K562 (cell line): ENCODE data around the gene VPS33A.

Source experiments
- FOXK2 ChIP-seq, 2 experiments: fragments of 450-650 bp; IDR thresholded peaks in 1 of 2; conservative IDR thresholded peaks in 1 of 2; 2 replicates each; pipeline ENCODE4 v1.6.1; 2016; ENCODE audit warnings: low read depth in 2 of 2, mild to moderate bottlenecking in 1 of 2
- GABPB1 ChIP-seq: sonication (generic); formaldehyde crosslinking; IDR thresholded peaks from 2 replicates; pipeline ENCODE4 v1.8.0; 2022; ENCODE audit warnings: mild to moderate bottlenecking, missing genetic modification reagents
- KAT7 ChIP-seq: sonication (generic); formaldehyde crosslinking; IDR thresholded peaks from 2 replicates; pipeline ENCODE4 v1.8.0; 2022; ENCODE audit warnings: missing genetic modification reagents, mild to moderate bottlenecking, borderline replicate concordance
- TF ChIP-seq, protein P1 (sequence below), 3 experiments: IDR thresholded peaks in 2 of 3; conservative IDR thresholded peaks in 1 of 3; 2 replicates each; pipeline ENCODE4 v1.5.1; 2011 to 2012; ENCODE audit warnings: low read length in 3 of 3, mild to moderate bottlenecking in 3 of 3, control low read depth in 2 of 3, improper control_type of control experiment in 1 of 3, inconsistent platforms in 1 of 3, low read depth in 1 of 3, mixed read lengths in 1 of 3, moderate library complexity in 1 of 3; ENCODE audit not compliant: insufficient read depth in 2 of 3
- TF ChIP-seq, protein P2 (sequence below): fragments of 450-650 bp; IDR thresholded peaks from 2 replicates; pipeline ENCODE4 v1.6.1; 2018; ENCODE audit not compliant: partially characterized antibody
- TF ChIP-seq, protein P3 (sequence below): sonication (generic); formaldehyde crosslinking; IDR thresholded peaks from 2 replicates; pipeline ENCODE4 v1.8.0; 2023; ENCODE audit warnings: mild to moderate bottlenecking, missing genetic modification reagents

DNA sequence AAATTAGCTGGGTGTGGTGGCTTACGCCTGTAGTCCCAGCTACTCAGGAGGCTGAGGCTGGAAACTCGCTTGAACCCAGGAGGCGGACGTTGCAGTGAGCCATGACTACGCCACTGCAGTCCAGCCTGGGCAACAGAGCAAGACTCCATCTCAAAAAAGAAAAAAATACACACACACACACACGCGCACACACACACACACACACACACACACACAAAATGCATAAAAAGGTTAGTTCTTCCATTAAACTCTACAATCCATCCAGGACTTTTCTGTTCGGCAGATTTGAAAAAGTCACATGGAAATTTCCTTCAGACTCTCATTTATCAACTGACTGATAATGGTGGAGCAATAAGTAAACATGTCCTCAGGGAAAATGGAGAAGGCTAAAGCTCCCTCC lies 9.2 kb upstream of the VPS33A start:
- no peak for TF ChIP-seq FOXK2 (conservative IDR thresholded peaks at IDR 0.05 in 1 of 2, IDR thresholded peaks at IDR 0.05 in 1 of 2; ENCODE audit: low read depth in 2 of 2)
- no peak for TF ChIP-seq GABPB1
- TF ChIP-seq, protein P1, sequence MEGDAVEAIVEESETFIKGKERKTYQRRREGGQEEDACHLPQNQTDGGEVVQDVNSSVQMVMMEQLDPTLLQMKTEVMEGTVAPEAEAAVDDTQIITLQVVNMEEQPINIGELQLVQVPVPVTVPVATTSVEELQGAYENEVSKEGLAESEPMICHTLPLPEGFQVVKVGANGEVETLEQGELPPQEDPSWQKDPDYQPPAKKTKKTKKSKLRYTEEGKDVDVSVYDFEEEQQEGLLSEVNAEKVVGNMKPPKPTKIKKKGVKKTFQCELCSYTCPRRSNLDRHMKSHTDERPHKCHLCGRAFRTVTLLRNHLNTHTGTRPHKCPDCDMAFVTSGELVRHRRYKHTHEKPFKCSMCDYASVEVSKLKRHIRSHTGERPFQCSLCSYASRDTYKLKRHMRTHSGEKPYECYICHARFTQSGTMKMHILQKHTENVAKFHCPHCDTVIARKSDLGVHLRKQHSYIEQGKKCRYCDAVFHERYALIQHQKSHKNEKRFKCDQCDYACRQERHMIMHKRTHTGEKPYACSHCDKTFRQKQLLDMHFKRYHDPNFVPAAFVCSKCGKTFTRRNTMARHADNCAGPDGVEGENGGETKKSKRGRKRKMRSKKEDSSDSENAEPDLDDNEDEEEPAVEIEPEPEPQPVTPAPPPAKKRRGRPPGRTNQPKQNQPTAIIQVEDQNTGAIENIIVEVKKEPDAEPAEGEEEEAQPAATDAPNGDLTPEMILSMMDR (IDR thresholded peaks at IDR 0.05 in 2 of 3, conservative IDR thresholded peaks at IDR 0.05 in 1 of 3; ENCODE audit: insufficient read depth in 2 of 3, low read depth in 1 of 3, low read length in 3 of 3), result no peak
- TF ChIP-seq, protein P2, sequence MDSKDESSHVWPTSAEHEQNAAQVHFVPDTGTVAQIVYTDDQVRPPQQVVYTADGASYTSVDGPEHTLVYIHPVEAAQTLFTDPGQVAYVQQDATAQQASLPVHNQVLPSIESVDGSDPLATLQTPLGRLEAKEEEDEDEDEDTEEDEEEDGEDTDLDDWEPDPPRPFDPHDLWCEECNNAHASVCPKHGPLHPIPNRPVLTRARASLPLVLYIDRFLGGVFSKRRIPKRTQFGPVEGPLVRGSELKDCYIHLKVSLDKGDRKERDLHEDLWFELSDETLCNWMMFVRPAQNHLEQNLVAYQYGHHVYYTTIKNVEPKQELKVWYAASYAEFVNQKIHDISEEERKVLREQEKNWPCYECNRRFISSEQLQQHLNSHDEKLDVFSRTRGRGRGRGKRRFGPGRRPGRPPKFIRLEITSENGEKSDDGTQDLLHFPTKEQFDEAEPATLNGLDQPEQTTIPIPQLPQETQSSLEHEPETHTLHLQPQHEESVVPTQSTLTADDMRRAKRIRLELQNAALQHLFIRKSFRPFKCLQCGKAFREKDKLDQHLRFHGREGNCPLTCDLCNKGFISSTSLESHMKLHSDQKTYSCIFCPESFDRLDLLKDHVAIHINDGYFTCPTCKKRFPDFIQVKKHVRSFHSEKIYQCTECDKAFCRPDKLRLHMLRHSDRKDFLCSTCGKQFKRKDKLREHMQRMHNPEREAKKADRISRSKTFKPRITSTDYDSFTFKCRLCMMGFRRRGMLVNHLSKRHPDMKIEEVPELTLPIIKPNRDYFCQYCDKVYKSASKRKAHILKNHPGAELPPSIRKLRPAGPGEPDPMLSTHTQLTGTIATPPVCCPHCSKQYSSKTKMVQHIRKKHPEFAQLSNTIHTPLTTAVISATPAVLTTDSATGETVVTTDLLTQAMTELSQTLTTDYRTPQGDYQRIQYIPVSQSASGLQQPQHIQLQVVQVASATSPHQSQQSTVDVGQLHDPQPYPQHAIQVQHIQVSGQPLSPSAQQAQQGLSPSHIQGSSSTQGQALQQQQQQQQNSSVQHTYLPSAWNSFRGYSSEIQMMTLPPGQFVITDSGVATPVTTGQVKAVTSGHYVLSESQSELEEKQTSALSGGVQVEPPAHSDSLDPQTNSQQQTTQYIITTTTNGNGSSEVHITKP, result no peak
- TF ChIP-seq, protein P3, sequence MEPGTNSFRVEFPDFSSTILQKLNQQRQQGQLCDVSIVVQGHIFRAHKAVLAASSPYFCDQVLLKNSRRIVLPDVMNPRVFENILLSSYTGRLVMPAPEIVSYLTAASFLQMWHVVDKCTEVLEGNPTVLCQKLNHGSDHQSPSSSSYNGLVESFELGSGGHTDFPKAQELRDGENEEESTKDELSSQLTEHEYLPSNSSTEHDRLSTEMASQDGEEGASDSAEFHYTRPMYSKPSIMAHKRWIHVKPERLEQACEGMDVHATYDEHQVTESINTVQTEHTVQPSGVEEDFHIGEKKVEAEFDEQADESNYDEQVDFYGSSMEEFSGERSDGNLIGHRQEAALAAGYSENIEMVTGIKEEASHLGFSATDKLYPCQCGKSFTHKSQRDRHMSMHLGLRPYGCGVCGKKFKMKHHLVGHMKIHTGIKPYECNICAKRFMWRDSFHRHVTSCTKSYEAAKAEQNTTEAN, result no peak
- TF ChIP-seq KAT7 (CRISPR knock-in tag), result no peak
